NCI-H1417 (cell line): Measurements from ENCODE around the gene CES4A.
A peak's percentile ranks its signal among the peaks of the same experiment; 100 is the strongest.
"Not testable (repeated sequence)": the region's sequence is repeated elsewhere in the genome, so short reads cannot be mapped to it uniquely, and the experiment has no call there.

Experiments used
- DNase-seq, 3 experiments: peaks; one replicate each; lab custom pipeline; 2025; lab: John Stamatoyannopoulos, UW

CES4A gene

DNA sequence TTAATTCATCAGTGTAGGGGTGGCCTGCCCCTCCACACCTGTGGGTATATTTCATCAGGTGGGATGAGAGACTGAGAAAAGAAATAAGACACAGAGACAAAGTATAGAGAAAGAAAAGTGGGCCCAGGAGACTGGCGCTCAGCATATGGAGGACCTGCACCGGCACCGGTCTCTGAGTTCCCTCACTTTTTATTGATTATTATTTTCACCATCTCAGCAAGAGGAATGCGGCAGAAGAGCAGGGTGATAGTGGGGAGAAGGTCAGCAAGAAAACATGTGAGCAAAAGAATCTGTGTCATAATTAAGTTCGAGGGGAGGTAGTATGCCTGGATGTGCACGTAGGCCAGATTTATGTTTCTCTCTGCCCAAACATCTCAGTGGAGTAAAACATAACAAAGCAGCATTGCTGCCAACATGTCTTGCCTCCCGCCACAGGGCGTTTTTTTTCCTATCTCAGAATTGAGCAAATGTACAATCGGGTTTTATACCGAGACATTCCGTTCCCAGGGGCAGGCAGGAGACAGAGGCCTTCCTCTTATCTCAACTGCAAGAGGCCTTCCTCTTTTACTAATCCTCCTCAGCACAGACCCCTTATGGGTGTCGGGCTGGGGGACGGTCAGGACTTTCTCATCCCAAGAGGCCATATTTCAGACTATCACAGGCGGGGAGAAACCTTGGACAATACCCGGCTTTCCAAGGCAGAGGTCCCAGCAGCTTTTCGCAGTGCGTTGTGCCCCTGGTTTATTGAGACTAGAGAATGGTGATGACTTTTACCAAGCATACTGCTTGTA lies 32.8 kb upstream of the CES4A start:
- DNase-seq = not testable (repeated sequence)

DNA sequence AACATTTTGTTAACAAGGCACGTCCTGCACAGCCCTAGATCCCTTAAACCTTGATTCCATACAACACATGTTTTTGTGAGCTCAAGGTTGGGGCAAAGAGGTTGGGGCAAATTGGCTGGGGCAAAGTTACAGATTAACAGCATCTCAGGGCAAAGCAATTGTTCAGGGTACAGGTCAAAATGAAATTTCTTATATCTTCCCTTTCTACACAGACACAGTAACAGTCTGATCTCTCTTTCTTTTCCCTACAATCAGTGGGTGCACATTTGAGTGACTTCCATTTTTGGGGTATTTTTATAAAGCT lies 32.3 kb upstream of the CES4A start:
- DNase-seq = not testable (repeated sequence)

GRCh38 chr16:66958857-66959703 lies 29.3 kb upstream of the CES4A start:
- DNase-seq = no peak

GRCh38 chr16:66959704-66960161 lies 28.7 kb upstream of the CES4A start:
- no peak for DNase-seq

DNA sequence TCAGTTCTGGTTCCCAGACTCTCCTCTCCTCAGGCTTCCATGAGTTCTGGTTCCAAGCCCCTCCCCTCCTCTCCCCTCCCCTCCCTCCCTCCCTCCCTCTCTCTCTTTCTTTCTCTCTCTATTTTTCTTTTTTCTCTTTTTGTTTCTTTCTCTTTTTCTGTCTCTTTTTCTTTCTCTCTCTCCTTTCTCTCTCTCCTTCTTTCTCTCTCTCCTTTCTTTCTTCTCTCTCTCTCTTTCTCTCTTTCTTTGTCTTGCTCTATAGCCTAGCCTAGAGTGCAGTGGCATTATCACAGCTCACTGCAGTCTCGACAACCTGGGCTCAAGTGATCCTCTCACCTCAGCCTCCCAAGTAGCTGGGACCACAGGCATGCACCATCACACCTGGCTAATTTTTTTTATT lies 28.1 kb upstream of the CES4A start:
- no peak for DNase-seq

GRCh38 chr16:66961065-66961744 lies 27.2 kb upstream of the CES4A start, which contains the start of gene CES3:
TSS of gene CES3 (plus strand) at chr16:66961266. CDS start at chr16:66961308, 42 bp downstream.
- DNase-seq = peak; percentile 9 to 35 (median 27)

DNA sequence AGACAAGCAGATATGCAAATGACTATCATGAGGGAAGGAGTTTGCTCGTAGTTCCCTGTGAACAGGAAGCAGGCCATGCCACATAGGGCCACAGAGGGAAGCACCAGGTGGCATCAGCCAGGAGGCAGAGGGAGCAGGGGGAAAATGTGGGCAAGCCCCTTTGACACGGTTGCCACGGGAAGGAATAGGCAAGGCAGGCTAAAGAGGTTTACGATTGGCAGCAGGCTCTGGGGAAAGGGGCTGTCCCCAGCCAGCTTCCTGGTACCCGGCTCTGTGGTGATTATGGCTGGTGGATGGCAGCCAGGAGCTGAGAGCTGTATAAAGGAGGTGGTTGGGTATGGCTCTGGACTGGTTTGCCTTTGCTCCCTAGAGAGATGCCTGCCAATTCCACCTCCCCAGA lies 26.5 kb upstream of the CES4A start:
- no peak for DNase-seq

DNA sequence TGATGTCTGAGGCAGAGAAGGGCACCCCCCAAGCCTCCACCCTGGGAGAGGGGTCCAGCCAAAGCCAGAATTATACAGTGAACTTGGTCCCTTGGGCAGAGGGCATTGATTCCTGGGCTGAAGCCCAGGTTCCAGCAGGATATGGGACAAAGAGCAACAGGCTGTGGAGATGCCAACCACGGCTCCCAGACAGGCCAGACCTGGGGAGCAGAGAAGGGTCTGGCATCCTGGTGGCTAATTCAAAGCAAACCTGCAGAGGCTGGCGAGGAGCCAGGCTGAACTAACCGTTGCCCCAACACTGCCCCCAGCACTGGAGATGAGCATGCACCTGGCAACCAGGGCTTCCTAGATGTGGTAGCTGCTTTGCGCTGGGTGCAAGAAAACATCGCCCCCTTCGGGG lies 24.3 kb upstream of the CES4A start:
- DNase-seq = peak in 1 of 3 experiments; percentile 3

DNA sequence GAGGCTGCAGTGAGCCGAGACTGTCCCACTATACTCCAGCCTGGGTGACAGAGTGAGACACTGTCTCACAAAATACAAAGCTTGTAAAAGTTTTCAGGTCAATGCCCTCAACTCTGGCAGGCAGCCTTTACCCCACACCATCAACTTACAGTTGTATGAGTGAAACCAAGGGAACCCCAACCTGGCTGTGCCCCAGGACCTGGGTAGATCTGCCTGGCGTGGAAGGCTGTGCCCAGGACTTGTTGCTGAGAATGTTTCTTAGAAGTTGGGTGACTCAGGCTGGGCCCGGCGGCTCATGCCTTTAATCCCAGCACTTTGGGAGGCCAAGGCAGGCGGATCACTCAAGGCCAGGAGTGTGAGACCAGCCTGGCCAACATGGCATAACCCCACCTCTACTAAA lies 19.5 kb upstream of the CES4A start:
- no peak for DNase-seq

GRCh38 chr16:66970775-66971720 lies 17.3 kb upstream of the CES4A start:
- DNase-seq = no peak

DNA sequence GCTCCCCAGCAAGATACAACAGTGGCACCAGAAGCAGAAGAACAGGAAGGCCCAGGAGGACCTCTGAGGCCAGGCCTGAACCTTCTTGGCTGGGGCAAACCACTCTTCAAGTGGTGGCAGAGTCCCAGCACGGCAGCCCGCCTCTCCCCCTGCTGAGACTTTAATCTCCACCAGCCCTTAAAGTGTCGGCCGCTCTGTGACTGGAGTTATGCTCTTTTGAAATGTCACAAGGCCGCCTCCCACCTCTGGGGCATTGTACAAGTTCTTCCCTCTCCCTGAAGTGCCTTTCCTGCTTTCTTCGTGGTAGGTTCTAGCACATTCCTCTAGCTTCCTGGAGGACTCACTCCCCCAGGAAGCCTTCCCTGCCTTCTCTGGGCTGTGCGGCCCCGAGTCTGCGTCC lies 15.4 kb upstream of the CES4A start:
- DNase-seq = no peak

DNA sequence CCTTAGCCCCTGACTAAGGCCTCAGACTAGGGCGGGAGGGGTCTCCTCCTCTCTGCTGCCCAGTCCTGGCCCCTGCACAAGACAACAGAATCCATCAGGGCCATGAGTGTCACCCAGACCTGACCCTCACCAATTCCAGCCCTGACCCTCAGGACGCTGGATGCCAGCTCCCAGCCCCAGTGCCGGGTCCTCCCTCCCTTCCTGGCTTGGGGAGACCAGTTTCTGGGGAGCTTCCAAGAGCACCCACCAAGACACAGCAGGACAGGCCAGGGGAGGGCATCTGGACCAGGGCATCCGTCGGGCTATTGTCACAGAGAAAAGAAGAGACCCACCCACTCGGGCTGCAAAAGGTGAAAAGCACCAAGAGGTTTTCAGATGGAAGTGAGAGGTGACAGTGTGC lies 14.7 kb upstream of the CES4A start:
- no peak for DNase-seq

GRCh38 chr16:66974156-66974931 lies 14.0 kb upstream of the CES4A start:
- DNase-seq = not testable (repeated sequence)

DNA sequence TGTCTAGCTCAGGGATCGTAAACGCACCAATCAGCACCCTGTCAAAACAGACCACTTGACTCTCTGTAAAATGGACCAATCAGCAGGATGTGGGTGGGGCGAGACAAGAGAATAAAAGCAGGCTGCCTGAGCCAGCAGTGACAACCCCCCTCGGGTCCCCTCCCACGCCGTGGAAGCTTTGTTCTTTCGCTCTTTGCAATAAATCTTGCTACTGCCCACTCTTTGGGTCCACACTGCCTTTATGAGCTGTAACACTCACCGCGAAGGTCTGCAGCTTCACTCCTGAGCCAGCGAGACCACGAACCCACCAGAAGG lies 13.5 kb upstream of the CES4A start:
- peak in 2 of 3 experiments; percentile 6 to 29 for DNase-seq

- no peak for DNase-seq
Measured at GRCh38 chr16:66975302-66975893, 13.0 kb upstream of the CES4A start.

- peak in 1 of 3 experiments; percentile 7 for DNase-seq
Measured at GRCh38 chr16:66976746-66977145, 11.6 kb upstream of the CES4A start.

DNA sequence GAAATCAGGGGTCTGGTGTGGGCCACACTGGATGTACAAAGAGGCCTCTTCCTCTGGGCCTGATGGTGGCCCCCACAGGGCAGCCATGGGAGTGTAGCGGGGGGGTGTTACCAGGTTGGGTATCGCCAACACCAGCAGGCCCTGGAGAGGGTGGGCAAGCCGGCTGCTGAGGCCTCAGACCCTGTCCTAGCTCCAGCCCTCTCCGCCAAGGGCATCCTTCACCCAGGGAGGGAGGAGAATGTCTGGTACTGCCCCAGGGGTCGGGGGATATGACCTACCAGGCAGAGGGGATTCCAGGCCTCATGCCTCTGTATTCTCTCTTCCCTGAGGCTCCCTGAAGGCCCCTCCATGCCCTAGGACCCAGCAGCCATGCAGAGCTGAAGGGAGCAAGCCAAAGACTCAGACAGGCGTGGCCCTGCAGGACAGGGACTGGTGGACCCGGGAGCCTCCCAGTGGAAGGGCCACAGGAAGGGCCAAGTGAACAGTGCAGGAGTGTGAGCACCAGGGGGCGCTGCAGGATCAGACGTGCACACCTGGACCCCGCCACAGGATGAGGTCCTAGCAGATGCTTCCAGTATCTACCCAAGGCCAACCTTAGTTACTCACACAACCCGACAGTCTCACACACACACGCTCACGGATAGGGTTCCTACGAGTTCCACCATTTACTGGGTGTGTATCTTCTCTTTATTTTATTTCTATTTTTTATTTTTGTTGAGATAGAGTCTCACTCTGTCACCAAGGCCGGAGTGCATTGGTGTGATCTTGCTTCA lies 10.9 kb upstream of the CES4A start:
- peak; percentile 60 to 81 (median 61) for DNase-seq

DNA sequence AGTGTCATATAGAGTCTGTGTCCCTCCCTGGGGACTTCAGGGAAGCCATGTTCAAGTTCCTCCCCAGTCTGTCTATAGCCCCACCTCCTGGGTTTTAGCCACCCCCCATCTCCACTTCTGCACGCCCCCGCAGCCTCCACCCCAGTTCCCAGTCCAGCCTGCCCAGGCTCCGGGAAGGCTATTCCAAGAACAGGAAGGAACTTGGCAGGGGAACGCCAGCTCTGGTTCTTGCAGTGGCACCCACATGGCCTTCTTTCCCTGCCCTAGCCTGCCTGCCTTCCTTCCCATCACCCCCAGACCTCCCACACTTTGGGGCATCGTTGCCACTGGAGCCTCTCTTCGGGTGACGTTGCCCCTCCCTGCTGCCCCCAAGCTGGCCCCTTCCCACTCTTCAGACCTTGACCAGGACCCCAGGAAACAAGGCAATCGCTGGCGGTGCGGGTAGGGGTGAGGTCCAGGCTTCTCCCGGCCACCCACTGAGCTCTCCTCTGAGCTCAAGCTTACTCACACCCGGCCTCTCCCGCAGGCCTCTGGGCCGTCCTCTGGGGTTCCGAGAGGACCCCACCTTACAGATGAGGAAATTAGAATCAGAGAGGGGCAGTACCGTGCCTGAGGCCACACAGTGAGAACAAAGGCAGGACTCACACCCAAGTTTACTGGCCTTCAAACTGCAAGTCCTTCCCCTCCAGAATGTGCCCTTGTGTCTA lies 9.2 kb upstream of the CES4A start:
- DNase-seq = no peak

DNA sequence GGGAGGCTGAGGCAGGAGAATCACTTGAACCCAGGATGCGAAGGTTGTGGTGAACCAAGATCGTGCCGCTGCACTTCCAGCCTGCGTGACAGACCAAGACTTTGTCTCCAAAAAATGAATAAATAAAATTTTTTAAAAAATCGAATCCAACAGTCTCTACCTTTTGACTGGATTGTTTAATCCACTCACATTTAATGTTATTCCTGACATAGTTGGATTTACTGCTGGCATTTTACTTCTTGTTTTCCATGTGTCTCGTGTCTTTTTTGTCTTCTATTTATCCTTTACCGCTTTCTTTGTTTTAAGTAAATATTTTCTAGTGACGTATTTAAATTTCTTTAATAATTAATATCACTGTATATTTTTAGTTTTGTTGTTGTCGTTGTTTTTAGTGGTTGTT lies 5.4 kb upstream of the CES4A start:
- DNase-seq = no peak
